LNCaP clone FGC (cell line): ENCODE results near the gene TMEM242.
A peak's percentile ranks its signal among the peaks of the same experiment; 100 is the strongest.

Source experiments
- DNase-seq: peaks from one replicate; pipeline ENCODE4 v3.0.0-alpha.2; 2011; ENCODE audit warnings: low read depth
- H3K4me3 ChIP-seq: 2 replicates; pipeline ENCODE4 v1.5.1; 2011; ENCODE audit warnings: mild to moderate bottlenecking, low read depth, low read length, control low read depth
- TF ChIP-seq, protein P1 (sequence below): IDR thresholded peaks from 2 replicates; pipeline ENCODE4 v1.5.1; 2012; ENCODE audit warnings: mild to moderate bottlenecking; ENCODE audit not compliant: control insufficient read depth, insufficient read depth; ENCODE audit errors: extremely low read depth

Gene TMEM242

DNA sequence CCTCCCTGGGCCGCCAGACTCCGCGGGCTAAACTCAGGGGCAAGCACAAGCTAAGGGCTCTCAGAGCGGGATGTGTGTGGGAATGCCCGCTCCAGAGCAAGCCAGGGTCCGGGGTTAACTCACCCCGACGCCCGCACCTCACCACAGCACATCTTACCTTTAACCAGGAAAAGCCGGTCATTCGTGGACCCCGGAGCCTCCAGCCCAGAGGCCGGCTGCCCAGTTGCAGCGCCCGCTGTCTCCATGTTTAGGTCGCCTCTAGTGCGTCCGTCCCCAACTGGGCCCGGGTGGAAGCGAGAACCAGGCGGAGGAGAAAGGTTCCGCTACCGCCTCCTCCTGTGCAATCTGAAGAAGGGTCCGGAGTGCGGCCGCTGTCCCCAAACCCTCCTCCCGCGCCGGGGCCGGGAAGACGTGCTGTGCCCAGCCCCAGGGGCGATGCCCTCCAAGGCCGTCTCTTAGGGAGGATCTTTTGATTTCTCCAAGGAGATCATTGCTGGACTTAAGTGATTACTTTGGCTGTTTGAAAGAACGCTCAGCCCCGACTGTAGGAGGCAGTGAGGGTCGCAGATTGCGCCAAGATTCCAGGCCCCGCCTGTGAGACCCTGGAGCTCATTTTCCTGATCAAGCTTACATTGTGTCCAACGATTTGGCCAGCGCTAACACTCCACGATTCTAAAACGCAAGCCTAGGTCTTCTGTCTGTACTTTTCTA, at the start of gene TMEM242:
Gene TMEM242, minus strand, starts transcription at position 265 of the 711 bp plus-strand sequence. Its CDS starts 20 bp downstream, at position 245.
- TF ChIP-seq, protein P1, sequence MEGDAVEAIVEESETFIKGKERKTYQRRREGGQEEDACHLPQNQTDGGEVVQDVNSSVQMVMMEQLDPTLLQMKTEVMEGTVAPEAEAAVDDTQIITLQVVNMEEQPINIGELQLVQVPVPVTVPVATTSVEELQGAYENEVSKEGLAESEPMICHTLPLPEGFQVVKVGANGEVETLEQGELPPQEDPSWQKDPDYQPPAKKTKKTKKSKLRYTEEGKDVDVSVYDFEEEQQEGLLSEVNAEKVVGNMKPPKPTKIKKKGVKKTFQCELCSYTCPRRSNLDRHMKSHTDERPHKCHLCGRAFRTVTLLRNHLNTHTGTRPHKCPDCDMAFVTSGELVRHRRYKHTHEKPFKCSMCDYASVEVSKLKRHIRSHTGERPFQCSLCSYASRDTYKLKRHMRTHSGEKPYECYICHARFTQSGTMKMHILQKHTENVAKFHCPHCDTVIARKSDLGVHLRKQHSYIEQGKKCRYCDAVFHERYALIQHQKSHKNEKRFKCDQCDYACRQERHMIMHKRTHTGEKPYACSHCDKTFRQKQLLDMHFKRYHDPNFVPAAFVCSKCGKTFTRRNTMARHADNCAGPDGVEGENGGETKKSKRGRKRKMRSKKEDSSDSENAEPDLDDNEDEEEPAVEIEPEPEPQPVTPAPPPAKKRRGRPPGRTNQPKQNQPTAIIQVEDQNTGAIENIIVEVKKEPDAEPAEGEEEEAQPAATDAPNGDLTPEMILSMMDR, result no peak
- peak; percentile 82 for DNase-seq

DNA sequence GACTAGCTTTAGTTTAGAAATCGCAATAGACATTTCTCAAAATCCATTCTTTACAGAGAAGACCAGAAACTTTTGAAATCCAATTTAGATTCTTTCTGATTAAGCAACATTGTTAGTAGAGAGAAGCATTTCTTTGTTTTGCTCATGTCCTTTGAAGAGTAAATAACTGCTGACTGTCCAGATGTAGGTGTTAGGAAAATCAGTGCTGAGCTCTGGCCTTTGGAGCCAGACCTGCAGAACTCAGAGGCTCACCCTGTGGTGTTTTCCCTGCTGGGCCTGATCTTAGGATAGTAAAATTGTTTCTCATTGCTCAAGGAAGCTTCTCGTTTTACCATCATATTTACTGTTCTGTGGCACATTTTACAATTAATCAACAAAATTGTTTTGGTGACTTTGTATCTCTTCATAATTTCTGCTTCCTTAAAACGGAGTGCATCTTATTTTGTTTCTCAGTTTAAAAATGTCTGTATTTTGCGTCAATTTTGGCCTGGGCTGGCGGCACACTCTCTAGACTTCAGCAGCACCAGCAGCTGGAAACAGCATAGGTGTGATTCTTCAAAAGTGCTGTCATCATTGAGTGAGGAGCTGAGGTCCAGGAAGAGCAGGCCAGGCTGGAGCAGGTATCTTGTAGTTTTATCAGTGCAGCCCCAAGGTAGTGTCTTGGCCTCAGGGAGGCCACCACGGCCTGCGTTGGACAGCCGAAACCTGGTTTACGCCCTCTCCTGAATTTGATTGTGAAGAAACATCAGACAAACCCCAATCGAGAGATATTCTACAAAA, 49.4 kb upstream of the TMEM242 start:
- TF ChIP-seq, protein P1, result no peak
- H3K4me3 ChIP-seq, result no peak overlapping the region
- no peak for DNase-seq

More for the DNA sequence above, at the start of gene TMEM242:
- peak within 1 kb of the TSS; percentile 91 for H3K4me3 ChIP-seq

DNA sequence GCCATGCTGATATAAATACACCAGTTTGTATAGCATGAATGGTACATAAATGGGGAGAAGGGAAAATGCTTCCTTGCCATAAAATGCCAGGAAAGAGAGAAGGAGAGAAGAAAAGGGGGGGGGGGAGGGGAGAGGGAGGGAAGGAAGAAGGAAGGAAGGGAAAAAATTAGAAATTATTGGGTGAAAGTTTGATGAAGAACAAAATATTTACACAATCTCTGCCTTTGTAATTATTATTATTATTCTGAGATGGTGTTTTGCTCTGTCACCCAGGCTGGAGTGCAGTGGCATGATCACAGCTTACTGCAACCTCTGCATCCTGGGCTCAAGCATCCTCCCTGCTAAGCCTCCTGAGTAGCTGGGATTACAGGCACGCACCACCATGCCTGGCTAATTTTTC, 47.4 kb upstream of the TMEM242 start:
- no peak for DNase-seq
- TF ChIP-seq, protein P1, result no peak
- H3K4me3 ChIP-seq, result no peak overlapping the region

DNA sequence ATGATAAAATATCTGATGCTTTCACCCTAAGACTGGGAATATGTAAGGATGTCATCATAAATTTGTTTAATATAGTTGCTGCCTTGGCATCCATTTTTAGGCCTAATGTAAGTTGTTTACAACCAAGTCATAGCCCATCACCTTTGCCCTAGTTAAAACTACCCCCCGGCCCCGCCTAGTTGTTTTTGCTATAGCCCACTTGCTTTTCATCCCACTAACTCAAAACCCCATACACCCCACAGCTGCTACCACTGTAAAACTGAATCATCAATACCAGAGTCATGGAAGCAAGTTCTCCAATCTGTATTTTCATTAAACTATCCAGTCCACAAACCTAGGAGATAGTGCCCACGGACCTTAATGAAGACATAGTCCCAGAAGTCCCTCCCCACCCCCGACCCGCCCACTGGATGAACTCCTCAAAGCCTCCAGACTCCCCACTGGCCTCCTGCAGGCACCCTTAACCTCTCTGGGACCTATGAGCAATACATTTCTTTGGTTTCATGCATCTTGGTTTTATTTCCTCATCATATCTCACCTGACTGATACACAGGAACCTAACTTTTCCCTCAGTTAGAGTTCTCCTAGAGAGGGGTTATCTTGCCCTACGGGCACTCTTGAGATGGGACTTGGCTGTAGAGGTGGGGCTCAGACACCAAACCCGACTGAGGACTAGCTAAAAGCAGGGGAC, 45.2 kb upstream of the TMEM242 start:
- TF ChIP-seq, protein P1, result no peak
- H3K4me3 ChIP-seq, result no peak overlapping the region
- no peak for DNase-seq

DNA sequence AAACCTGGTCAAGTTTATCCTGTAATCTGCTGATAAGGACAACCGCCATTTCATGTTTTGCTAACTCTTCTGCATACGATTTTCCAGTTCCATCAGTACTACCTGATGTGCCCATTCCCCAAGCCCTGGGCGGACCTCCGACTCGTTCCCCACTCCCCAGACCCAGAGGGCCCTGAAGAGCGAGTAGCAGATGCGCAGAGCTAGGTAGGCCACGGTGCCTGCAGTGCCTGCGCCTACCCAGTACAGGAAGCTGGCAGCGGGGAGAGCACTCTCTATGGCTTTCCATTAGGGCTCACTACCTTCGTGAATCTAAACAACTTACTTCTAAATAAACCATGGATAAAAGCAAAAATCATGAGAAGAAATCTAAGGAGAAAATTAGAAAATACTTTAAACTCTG, 43.3 kb upstream of the TMEM242 start:
- DNase-seq, result no peak
- no peak overlapping the region for H3K4me3 ChIP-seq
- TF ChIP-seq, protein P1, result no peak

DNA sequence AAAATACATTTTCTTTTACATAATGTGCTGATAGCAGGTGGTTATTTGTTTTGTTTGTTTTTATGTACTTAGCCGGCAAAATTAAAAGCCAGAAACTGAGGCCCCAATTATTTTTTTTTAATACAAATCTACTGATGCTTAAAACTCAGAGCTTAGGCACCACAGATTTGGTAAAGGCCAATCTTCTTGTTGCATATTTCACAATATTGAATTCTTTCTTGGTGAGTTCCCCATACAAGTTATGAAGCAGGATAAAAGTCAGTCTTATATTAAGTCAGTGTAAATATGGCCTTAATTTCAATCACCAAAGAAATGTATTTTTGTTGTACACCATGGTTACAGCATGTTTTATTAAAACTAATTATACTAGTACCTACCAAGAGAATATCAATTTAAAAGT, 41.4 kb upstream of the TMEM242 start:
- no peak for DNase-seq
- TF ChIP-seq, protein P1, result no peak

More for the DNA sequence above, 41.4 kb upstream of the TMEM242 start:
- no peak overlapping the region for H3K4me3 ChIP-seq
